HCT116 (cell line): ENCODE results near the gene RCVRN. TPM values are rescaled to one million over a fixed set of nuclear protein-coding genes. Genes with fewer than 3 reads are reported as not detected.

Experiments
- ATAC-seq: fragments of 200-7000 bp; cut with Tn5 transposase; 2 replicates; pipeline ENCODE4 v1.9.1; 2020; ENCODE audit warnings: mild to moderate bottlenecking, moderate library complexity
- BruUV-seq: library from RNA; stranded (reverse); fragments of 400-500 nt; replicated peaks from 2 replicates; lab custom pipeline; 2021; lab: Mats Ljungman, UMichigan
- CTCF ChIA-PET: fragments of 300-600 bp; sonication (Branson Sonifier 250); formaldehyde crosslinking; loops from one replicate; lab custom pipeline; 2021; ENCODE audit warnings: antibody characterized with exemption; lab: Charles Lee
- POLR2A ChIA-PET: fragments of 300-600, 350-600 bp; sonication (Branson Sonifier 250); formaldehyde crosslinking; loops from one replicate; lab custom pipeline; 2021; ENCODE audit warnings: antibody characterized with exemption; lab: Charles Lee
- RAD21 ChIA-PET, 2 experiments: fragments of 300-600 bp; sonication (Branson Sonifier 250); formaldehyde crosslinking; loops; one replicate each; lab custom pipeline; 2023; ENCODE audit warnings: low total read pairs in 2 of 2; ENCODE audit not compliant: uncharacterized antibody in 2 of 2, unreplicated experiment in 2 of 2, low non-redundant PET in 1 of 2; lab: Charles Lee
- DNase-seq: peaks from one replicate; pipeline ENCODE4 v3.0.0-alpha.2; 2010; ENCODE audit warnings: low read depth, low spot score
- H2AFZ ChIP-seq: fragments of 200-600 bp; shearing (Covaris generic), sonication (generic); 2 replicates; pipeline ENCODE4 v1.6.1; 2017; ENCODE audit warnings: low read depth, mixed run types, mixed read lengths, antibody characterized with exemption, low read length; ENCODE audit not compliant: poor library complexity, severe bottlenecking
- H3K27ac ChIP-seq: 2 replicates; pipeline ENCODE4 v1.5.1; 2012; ENCODE audit warnings: low read depth, low read length
- H3K27me3 ChIP-seq: fragments of 200-600 bp; sonication (generic); 2 replicates; pipeline ENCODE4 v1.6.1; 2016; ENCODE audit warnings: mixed run types, low read length, mixed read lengths; ENCODE audit not compliant: insufficient read depth
- H3K36me3 ChIP-seq, 2 experiments: fragments of 200-500 bp in 1 of 2; fragments of 200-600 bp in 1 of 2; sonication (Bioruptor generic) in 1 of 2; sonication (generic) in 1 of 2; 2 replicates each; pipeline versions ENCODE4 v1.5.1 to v1.6.1; 2014 to 2016; ENCODE audit warnings: low read length in 2 of 2, inconsistent platforms in 1 of 2, mixed read lengths in 1 of 2, mixed run types in 1 of 2; ENCODE audit not compliant: insufficient read depth in 2 of 2, control insufficient read depth in 1 of 2
- H3K4me1 ChIP-seq, 2 experiments: fragments of 200-600 bp in 1 of 2; sonication (generic) in 1 of 2; 2 replicates each; pipeline versions ENCODE4 v1.5.1 to v1.6.1; 2012 to 2017; ENCODE audit warnings: low read length in 2 of 2, inconsistent platforms in 1 of 2, mild to moderate bottlenecking in 1 of 2, mixed read lengths in 1 of 2, mixed run types in 1 of 2, moderate library complexity in 1 of 2; ENCODE audit not compliant: insufficient read depth in 2 of 2, control insufficient read depth in 1 of 2
- H3K4me2 ChIP-seq: fragments of 200-600 bp; sonication (generic); 2 replicates; pipeline ENCODE4 v1.6.1; 2017; ENCODE audit warnings: mixed run types, low read length, mixed read lengths
- H3K4me3 ChIP-seq, 2 experiments: fragments of 200-600 bp in 1 of 2; sonication (generic) in 1 of 2; replicated peaks in 1 of 2; 2 replicates each; pipeline ENCODE4 v1.5.1; 2011 to 2016; ENCODE audit warnings: low read length in 2 of 2, control low read depth in 1 of 2, low read depth in 1 of 2, mild to moderate bottlenecking in 1 of 2, mixed read lengths in 1 of 2, mixed run types in 1 of 2
- H3K79me2 ChIP-seq: fragments of 200-600 bp; sonication (generic); 2 replicates; pipeline ENCODE4 v1.6.1; 2017; ENCODE audit warnings: mild to moderate bottlenecking, mixed run types, low read length, moderate library complexity, mixed read lengths; ENCODE audit not compliant: insufficient read depth
- H3K9ac ChIP-seq: fragments of 200-600 bp; sonication (generic); 2 replicates; pipeline ENCODE4 v1.6.1; 2016; ENCODE audit warnings: low read length, mixed read lengths
- H3K9me2 ChIP-seq: fragments of 200-600 bp; sonication (generic), shearing (Covaris generic); 2 replicates; pipeline ENCODE4 v1.6.1; 2017; ENCODE audit warnings: mixed run types, mild to moderate bottlenecking, moderate library complexity; ENCODE audit not compliant: insufficient read depth
- H3K9me3 ChIP-seq, 2 experiments: fragments of 200-500 bp in 1 of 2; fragments of 200-600 bp in 1 of 2; sonication (Bioruptor generic) in 1 of 2; sonication (generic) in 1 of 2; 2 replicates each; pipeline ENCODE4 v1.6.1; 2014 to 2017; ENCODE audit warnings: low read length in 2 of 2, mixed read lengths in 2 of 2, inconsistent platforms in 1 of 2, low read depth in 1 of 2, mild to moderate bottlenecking in 1 of 2, mixed run types in 1 of 2, moderate library complexity in 1 of 2; ENCODE audit not compliant: control insufficient read depth in 1 of 2, insufficient read depth in 1 of 2
- H4K20me1 ChIP-seq: fragments of 200-600 bp; sonication (generic), shearing (Covaris generic); 2 replicates; pipeline ENCODE4 v1.6.1; 2017; ENCODE audit warnings: mixed run types, mild to moderate bottlenecking, moderate library complexity; ENCODE audit not compliant: insufficient read depth
- CBX3 ChIP-seq: IDR thresholded peaks from 2 replicates; pipeline ENCODE4 v1.6.1; 2012; ENCODE audit warnings: low read depth
- CEBPB ChIP-seq: IDR thresholded peaks from 2 replicates; pipeline ENCODE4 v1.6.1; 2012; ENCODE audit warnings: low read depth
- CTCF ChIP-seq, 3 experiments: fragments of 200-600 bp in 1 of 3; sonication (generic) in 1 of 3; IDR thresholded peaks in 2 of 3; conservative IDR thresholded peaks in 1 of 3; 2 replicates each; pipeline ENCODE4 v1.5.1; 2012 to 2017; ENCODE audit warnings: low read depth in 2 of 3, low read length in 2 of 3, antibody characterized with exemption in 1 of 3, borderline replicate concordance in 1 of 3, control low read depth in 1 of 3, mild to moderate bottlenecking in 1 of 3, mixed read lengths in 1 of 3, mixed run types in 1 of 3, moderate library complexity in 1 of 3; ENCODE audit not compliant: insufficient read depth in 1 of 3
- EGR1 ChIP-seq: IDR thresholded peaks from 2 replicates; pipeline ENCODE4 v1.6.1; 2012; ENCODE audit warnings: low read depth
- ELF1 ChIP-seq: IDR thresholded peaks from 2 replicates; pipeline ENCODE4 v1.6.1; 2012; ENCODE audit warnings: low read depth, borderline replicate concordance
- EZH2 ChIP-seq: fragments of 200-600 bp; sonication (generic); IDR thresholded peaks from 2 replicates; pipeline ENCODE4 v1.6.1; 2017; ENCODE audit warnings: antibody characterized with exemption, mixed run types
- EZH2phosphoT487 ChIP-seq: fragments of 200-600 bp; IDR thresholded peaks from 2 replicates; pipeline ENCODE4 v1.6.1; 2018; ENCODE audit warnings: antibody characterized with exemption, borderline replicate concordance
- FOSL1 ChIP-seq: IDR thresholded peaks from 2 replicates; pipeline ENCODE4 v1.6.1; 2012; ENCODE audit warnings: low read depth
- JUND ChIP-seq: IDR thresholded peaks from 2 replicates; pipeline ENCODE4 v1.6.1; 2012
- MAX ChIP-seq: IDR thresholded peaks from 2 replicates; pipeline ENCODE4 v1.6.1; 2012
- POLR2A ChIP-seq: IDR thresholded peaks from 2 replicates; pipeline ENCODE4 v1.7.0; 2011; ENCODE audit warnings: borderline replicate concordance; ENCODE audit not compliant: insufficient read depth, insufficient read length; ENCODE audit errors: extremely low read depth
- POLR2AphosphoS5 ChIP-seq: IDR thresholded peaks from 2 replicates; pipeline ENCODE4 v1.6.1; 2011; ENCODE audit warnings: mild to moderate bottlenecking, low read depth, low read length, moderate library complexity
- RAD21 ChIP-seq: IDR thresholded peaks from 2 replicates; pipeline ENCODE4 v1.6.1; 2012; ENCODE audit warnings: low read depth, mild to moderate bottlenecking
- REST ChIP-seq: IDR thresholded peaks from 2 replicates; pipeline ENCODE4 v1.6.1; 2012; ENCODE audit warnings: low read depth
- SP1 ChIP-seq: IDR thresholded peaks from 2 replicates; pipeline ENCODE4 v1.6.1; 2012; ENCODE audit warnings: low read depth
- SRF ChIP-seq: IDR thresholded peaks from 2 replicates; pipeline ENCODE4 v1.6.1; 2012; ENCODE audit warnings: low read depth
- TCF7L2 ChIP-seq: IDR thresholded peaks from 2 replicates; pipeline ENCODE4 v1.7.0; 2011; ENCODE audit warnings: borderline replicate concordance, inconsistent platforms; ENCODE audit not compliant: insufficient read depth, insufficient read length; ENCODE audit errors: extremely low read depth
- ZFX ChIP-seq: fragments of 450-650 bp; IDR thresholded peaks from 2 replicates; pipeline ENCODE4 v1.6.1; 2017
- intact Hi-C: fragments of 100-400 bp; cut with micrococcal nuclease; formaldehyde crosslinking; loops from 2 replicates; pipeline ENCODE4 v1.10.0; 2022
- total RNA-seq: library from RNA; stranded (reverse); gene quantifications from one replicate; pipeline ENCODE4 v1.2.1, GENCODE V29; 2021; ENCODE audit not compliant: unreplicated experiment

Gene RCVRN
- total RNA-seq, 1 experiment from 2014 or later, result not detected

- RAD21 ChIA-PET, result no interaction called here
Measured at GRCh38 chr17:9862220-9862619, 42.9 kb downstream of the RCVRN start.

More at GRCh38 chr17:9862220-9862619, 42.9 kb downstream of the RCVRN start:
- Histone ChIP-seq H2AFZ (no peak overlapping the region), H4K20me1 (no peaks in the 10 kb centered on the region), H3K9ac (no peak overlapping the region), H3K79me2 (no peaks in the 10 kb centered on the region), H3K4me1 (no peaks in the 10 kb centered on the region), H3K27ac (no peak overlapping the region), H3K9me3 (peaks cover 0 to 10% of the 10 kb centered on the region in 2 experiments; a peak in 1 of 4 replicates), H3K9me2 (no peaks in the 10 kb centered on the region)
- intact Hi-C loops, result no loop called here
- CTCF ChIA-PET, result no interaction called here
- POLR2A ChIA-PET, result no interaction called here
- no TSS peak for BruUV-seq
- DNase-seq, result no peak
- TF ChIP-seq EZH2 (no peak), REST (no peak), POLR2A (no peak), POLR2AphosphoS5 (no peak), JUND (no peak), CEBPB (no peak), EZH2phosphoT487 (no peak), ELF1 (no peak), CTCF (IDR thresholded peaks at IDR 0.05 in 2 of 3, conservative IDR thresholded peaks at IDR 0.05 in 1 of 3; ENCODE audit: borderline replicate concordance in 1 of 3, insufficient read depth in 1 of 3, low read depth in 2 of 3, low read length in 2 of 3) (no peak), MAX (no peak), EGR1 (no peak), FOSL1 (no peak), RAD21 (no peak), CBX3 (no peak), ZFX (no peak), SP1 (no peak), SRF (no peak), TCF7L2 (no peak)
- TF ChIP-seq, all 23 proteins: peak for 0
- Histone ChIP-seq H3K36me3 (no peaks in the 10 kb centered on the region), H3K27me3 (no peaks in the 10 kb centered on the region), H3K4me3 (no peak overlapping the region), H3K4me2 (no peak overlapping the region)
- no peak for ATAC-seq
